Measurements from ENCODE around the gene DGLUCY.
"Not testable (repeated sequence)": the region's sequence is repeated elsewhere in the genome, so short reads cannot be mapped to it uniquely, and the experiment has no call there.

The DGLUCY gene, protein sequence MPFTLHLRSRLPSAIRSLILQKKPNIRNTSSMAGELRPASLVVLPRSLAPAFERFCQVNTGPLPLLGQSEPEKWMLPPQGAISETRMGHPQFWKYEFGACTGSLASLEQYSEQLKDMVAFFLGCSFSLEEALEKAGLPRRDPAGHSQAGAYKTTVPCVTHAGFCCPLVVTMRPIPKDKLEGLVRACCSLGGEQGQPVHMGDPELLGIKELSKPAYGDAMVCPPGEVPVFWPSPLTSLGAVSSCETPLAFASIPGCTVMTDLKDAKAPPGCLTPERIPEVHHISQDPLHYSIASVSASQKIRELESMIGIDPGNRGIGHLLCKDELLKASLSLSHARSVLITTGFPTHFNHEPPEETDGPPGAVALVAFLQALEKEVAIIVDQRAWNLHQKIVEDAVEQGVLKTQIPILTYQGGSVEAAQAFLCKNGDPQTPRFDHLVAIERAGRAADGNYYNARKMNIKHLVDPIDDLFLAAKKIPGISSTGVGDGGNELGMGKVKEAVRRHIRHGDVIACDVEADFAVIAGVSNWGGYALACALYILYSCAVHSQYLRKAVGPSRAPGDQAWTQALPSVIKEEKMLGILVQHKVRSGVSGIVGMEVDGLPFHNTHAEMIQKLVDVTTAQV

DNA sequence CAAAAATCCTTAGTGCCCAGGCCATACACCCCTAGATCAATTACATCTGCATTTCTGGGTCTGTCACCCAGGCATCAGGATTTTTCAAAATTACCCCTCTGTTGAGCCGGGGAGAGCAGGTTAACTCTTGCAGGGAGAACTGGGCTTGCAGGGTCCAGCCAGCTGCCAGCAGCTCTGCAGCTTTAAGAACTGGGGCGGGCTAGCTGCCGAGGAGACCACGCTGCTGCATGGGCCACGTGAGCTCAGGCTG, at the start of gene DGLUCY:
DGLUCY (plus strand) TSS at position 245 of the 250 bp plus-strand sequence. CDS start 46,222 bp downstream, outside the sequence.
- DNase-seq = peak; percentile 81

DNA sequence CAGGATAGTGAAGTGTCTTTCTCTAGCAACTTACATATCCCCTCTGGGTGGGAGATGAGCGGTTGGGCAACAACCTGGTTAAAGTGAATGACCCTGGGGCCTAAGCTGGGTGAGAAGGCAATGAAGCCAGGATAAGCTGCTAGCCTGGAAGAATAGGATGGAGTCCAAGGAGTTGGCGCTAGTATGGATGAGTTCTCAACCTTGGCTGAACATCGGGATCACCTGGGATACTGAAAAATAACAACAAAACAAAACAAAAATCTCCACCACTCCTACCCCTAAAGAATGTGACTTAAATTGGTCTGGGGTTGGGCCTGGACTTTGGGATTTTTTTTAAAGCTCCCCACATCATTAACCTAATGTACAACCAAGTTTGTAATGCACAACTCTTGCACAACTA, 48.6 kb upstream of the DGLUCY start:
- no peak for DNase-seq

DNA sequence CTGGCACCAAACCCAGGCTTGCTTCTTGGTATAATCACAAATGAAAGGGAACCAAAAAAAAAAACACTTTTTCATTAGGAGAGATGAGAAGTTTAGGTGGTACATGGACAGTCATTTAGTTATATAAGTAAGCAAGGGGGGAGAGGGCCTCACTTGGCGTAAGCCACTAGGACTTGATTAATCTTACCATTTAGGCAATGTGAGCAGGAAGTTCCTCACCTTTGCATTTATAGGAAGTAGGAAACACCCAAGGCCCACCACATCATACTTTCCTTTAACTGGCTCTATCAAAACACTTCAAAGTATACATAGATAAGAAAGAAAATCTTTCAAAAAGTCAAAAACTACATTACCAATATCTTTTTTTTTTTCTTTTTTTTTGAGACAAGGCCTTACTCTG, 46.7 kb upstream of the DGLUCY start:
- no peak for DNase-seq

DNA sequence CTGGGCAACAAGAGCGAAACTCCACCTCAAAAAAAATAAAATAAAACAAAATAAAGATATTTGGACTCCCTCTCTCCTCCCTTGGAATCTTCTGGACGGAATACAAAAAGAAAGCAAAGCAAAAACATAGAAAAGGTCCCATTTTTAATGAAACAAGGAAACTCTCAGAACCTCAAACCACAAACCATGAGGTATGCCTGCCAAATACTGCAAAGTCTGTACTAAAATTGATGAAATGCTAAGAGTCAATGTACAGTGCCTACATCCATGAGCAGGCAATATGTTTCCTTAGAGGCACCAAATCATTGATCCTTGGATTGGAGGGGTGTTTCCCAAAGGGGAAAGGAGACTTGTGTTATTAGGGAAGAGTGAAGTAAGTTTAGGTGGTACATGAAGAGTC, 45.2 kb upstream of the DGLUCY start:
- DNase-seq = no peak

DNA sequence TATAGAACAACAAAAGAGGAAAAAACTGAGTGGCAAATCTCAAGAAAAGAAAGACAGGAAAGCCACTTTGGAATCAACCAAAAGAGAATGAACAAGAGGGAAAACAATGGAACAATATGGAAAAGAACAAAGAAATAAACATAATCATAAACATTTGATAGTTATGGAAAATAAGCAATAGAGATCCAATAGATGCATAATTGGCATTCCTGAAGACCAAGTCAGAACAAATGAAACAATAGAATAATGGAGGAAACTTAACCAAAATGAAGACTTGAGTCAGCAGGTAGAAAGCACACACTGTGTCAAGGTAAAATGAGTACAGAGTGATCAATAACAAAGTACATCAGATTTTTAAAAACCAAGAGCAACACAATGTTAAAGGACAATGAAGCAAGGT, 43.3 kb upstream of the DGLUCY start:
- no peak for DNase-seq

DNA sequence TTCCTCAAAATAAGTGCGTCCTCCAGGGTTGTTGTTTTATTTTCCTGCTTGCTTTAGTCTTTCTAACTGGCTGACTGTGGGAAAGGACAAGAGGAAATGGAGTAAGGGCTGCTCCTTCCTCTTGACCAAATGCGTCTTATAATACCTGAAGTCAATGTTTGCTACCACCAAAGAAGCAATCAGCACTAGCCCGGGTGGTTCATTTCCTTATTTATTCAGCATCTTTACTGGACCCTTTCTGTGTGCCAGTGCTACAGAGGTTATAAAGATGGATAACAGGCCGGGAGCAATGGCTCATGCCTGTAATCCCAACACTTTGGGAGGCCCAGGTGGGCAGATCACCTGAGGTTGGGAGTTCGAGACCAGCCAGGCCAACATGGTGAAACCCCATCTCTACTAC, 38.3 kb upstream of the DGLUCY start:
- DNase-seq = no peak

DNA sequence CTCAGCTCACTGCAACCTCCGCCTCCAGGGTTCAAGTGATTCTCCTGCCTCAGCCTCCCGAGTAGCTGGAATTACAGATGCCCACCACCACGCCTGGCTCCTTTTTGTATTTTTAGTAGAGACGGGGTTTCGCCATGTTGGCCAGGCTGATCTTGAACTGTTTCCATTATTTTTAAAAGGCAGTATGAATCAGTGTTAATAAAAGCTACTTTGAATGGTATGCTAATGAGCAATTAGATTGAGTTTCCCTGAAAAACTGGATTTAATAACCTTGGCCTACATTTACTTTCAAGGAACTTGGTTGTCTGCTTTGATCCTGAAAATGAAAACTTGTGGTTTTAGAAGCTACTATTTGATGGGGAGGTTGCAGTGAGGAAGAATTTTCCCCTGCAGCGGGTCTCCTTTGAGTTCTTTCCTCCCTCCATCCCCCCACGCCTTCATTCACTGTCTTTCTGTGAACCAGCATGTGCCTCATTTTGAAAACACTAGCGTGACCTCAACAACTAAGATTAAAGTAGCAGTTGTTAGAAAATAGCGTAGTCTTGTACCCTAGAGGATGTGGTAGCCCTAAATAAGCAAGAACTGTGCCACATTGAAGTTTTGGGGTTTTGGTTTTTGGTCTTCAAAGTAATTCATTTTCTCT, 35.7 kb upstream of the DGLUCY start:
- no peak for DNase-seq

DNA sequence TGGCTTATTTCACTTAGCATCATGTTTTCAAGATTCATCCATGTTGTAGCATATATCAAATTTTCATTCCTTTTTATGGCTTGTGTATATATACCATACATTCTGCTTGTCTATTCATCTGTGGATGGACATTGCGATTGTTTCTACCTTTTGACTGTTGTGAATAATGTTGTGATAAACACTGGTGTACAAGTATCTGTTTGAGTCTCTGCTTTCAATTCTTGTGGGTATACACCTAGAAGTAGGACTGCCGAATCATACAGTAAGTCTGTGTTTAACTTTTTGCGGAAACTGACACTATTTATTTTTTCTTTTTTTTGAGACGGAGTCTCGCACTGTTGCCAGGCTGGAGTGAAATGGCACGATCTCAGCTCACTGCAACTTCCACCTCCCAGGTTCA, 33.8 kb upstream of the DGLUCY start:
- DNase-seq = no peak

DNA sequence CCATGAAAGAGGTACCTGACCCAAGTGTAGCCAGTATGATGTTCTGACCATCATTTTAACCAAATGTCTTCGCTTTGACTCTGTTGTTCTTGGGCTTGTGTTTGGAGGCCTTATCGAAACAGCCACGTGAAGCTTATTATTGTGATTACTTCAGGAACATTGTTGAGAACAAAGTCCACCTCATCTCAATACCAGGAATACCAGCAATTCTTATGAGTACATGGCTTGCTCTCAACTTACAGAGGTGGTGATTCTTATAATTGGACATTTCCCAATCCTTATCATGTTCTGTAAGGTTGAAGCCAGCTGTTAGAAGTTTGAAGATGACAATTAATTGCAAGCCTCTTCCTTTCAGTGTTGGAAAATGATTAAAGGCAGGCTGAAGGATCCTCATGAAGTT, 31.6 kb upstream of the DGLUCY start:
- no peak for DNase-seq

DNA sequence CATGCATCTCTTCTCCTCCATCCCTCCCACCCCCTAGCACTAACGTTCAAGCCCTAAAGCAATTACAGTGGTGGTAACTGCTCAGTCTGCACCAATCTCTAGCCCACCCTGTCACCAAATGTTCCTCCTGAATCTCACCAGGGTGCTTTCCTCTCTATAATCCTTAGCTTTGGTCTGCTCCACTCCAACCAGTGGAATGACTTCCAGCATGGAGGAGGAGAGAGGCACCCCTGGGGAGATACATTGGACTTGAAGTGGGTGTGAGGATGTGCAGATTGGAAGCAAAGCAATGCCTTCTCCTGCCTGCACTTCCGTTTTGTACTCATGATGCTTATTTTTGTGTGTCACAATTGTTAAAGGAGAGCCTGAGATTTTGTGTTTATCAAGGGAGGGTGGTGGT, 29.4 kb upstream of the DGLUCY start:
- no peak for DNase-seq

DNA sequence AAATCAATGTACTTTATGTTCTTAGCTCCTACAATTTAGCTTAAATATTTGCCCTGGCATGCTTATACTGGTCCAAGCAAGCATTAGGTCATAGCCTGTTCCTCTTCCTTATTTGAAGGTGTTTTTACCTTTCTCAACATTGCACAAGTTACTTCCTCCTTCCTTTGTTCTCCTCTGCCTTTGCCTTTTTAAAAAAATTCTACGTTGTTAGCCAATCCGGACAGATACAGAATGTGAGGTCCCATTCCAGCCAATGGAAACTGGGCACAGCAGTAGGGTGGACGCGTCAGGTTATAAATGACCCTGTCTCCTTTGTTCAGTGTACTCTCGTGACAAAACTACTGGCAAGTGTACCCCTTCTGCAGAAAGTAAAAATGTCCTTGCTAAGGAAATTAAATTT, 26.4 kb upstream of the DGLUCY start:
- DNase-seq = not testable (repeated sequence)

DNA sequence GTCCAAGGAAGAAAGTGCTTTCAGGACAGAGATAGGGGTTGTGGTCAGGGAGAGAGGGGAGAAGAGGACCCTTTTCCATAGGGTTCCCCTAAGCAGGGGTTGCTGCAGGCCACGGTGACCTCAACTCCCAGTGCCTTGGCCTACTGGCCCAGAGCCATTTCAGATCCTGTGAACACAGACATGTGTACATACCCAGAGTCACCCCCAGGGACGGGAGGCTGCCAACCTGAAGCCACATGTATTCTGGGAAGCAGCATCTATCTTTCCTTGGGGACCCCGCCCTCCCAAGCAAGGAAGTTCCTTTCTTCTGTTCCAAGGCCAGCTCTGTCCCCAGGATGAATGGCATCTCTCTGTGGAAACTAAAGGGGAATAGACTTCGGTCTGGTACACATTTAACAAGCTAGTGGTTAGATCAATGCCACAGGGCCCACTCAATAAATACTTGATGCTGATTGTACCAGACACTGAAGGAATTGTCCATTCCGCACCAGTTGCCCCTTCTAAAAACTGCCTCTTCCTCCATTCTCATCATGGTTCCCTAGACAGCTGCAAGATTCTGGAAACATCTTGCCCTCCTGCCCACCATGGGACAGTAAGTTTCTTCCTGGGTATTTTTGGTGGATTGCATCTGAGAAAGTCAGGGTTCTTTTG, 25.2 kb upstream of the DGLUCY start:
- no peak for DNase-seq

DNA sequence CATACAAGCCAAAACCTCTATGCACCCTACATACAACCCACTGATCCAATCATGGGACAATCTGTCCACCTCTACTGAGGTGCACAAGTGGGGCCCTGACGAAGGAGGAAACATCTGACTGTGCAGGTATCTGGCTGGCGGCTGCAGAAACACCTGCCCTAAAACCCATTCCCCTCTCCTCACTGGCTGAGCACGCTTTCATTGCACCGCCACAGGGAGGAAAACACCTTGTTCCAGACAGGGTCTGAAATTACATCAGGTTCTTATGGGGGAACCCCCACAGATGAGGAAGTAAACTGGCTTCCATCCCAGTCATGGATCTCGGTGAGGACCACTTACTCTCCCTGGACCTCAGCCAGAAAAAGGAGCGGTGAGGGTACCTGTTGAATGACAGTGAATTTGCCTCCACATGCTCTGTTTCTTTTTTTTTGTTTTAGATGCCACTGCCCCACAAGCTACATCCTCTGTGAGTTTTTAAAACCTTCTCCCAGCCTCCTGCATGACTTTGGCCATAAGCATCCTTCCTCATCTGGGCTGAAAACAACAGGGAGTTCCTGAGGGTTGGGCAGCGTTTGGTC, 23.8 kb upstream of the DGLUCY start:
- peak; percentile 81 for DNase-seq

DNA sequence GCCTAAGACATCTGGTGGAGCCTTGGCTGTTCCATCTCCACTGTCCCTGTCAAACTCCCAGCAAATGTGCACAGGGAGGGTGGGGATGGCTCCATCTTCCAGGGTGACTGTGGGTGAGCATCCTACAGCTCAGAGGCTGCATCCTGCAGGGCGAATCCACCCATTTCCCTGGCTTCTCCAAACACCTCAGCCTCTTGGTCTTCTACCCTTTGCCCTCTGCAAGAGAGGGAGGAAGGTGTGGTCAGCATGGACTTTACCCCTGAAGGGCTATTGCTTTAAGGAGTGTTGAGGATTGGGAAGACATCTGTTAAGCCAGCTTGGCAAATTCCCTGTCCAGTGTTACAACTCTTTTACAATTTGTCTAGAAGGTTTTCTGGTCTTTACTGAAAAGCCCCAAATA, 23.1 kb upstream of the DGLUCY start:
- DNase-seq = no peak

DNA sequence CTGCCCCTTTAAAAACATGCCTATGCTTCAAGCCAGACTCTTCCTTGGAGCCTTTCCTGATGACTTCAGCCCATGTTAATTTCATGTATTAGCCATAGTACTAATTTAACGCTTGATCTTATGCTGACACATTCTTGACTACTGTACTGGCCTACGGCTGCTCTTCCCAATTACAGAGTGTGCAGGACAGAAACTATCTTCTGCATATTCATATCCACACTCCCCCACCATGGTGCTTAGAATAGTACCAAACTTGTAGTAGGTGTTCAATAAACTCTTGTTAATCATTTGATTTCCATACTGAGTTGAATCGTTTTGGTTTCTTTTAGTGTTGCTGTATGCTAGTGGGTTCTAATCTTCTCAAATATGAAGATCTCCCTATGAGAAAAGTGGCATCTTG, 21.8 kb upstream of the DGLUCY start:
- no peak for DNase-seq

DNA sequence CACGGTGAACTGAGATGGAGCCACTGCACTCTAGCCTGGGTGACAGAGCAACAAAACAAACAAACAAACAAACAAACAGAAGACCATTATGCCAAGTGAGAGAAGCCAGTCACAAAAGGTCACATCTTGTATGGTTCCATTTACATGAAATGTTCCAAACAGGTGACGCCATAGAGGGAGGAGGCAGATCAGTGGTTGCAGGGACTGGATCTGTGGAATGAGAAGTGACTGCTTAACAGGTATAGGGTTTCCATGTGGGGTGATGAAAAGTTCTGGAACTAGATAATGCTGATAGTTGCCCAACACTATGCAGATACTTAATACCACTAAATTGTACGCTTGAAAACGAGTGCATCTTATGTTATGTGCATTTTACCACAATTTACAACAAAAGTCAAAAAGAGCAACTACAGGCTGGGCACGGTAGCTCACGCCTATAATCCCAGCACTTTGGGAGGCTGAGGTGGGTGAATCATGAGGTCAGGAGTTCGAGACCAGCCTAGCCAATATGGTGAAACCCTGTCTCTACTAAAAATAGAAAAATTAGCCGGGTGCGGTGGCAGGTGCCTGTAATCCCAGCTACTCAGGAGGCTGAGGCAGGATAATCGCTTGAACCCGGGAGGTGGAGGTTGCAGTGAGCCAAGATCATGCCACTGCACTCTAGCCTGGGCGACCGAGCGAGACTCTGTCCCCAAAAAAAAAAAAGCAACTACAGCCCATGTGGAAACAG, 20.0 kb upstream of the DGLUCY start:
- DNase-seq = not testable (repeated sequence)

DNA sequence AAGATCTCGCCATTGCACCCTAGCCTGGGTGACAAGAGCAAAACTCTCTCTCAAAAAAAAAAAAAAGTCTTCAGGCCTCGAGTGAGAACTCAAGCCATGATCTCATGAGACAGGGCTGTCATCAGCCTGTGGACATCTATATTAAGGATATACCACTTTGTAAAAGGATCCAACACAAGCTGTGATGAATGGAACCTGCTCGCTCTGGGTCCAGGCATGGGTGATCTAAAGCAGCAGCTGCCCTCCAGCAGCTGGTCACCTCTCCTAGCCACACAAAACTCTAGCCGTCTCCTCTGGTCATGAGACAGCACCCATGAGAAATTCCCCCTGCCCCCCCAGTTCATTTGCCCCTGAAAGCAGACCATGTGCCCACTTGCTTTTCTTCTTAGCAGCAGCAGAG, 19.1 kb upstream of the DGLUCY start:
- DNase-seq = no peak

DNA sequence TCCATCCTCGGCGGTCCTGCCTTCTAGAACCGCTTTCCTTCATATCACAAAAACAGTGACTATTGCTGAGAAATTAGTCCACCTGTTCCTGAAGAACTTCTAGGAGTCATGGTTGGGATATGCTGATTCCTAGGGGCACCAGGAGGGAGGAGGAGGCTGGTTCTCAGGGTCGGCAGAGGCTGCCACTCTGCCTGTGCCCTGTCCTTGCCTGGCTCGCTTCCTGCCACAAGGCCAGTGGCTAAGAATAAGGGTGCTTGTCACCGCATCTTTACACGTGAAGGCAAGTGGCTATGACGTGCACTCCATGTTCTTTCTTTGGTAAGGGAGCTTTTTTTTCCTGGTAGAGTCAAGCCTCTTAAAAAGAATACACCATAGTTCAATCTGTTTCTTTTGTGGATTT, 18.7 kb upstream of the DGLUCY start:
- no peak for DNase-seq

DNA sequence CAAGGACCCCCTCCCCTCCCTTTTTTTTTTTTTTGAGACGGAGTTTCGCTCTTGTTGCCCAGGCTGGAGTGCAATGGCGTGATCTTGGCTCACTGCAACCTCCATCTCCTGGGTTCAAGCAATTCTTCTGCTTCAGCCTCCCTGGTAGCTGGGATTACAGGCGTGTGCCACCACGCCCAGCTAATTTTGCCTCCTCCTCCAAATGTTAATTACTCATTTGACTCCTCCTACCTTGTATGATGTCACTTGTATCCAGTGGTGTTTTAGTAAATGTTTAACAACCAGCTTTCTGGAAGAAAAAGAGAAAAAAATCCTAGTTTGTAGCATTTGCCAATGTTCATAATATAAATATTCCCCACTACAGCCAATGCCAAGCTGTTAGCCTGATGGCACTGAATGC, 16.2 kb upstream of the DGLUCY start:
- DNase-seq = not testable (repeated sequence)

DNA sequence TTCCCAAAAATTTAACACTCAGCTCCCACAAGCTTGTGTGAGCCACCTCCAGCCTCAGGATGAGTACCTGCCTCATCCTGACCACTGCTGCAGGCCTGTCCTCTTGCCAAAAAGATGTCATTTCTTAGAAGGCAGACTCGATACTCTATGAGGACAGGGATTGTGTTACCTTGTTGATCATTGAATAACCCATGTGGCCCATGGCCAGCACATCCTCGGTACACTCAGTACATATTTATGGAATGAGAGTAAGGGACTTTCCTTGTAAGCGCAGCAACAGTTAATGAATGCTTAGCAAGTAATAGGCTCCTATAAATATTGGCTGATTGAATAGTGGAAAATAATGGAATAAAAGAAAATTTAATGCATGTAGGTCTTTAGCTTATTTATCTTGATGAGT, 15.3 kb upstream of the DGLUCY start:
- no peak for DNase-seq

DNA sequence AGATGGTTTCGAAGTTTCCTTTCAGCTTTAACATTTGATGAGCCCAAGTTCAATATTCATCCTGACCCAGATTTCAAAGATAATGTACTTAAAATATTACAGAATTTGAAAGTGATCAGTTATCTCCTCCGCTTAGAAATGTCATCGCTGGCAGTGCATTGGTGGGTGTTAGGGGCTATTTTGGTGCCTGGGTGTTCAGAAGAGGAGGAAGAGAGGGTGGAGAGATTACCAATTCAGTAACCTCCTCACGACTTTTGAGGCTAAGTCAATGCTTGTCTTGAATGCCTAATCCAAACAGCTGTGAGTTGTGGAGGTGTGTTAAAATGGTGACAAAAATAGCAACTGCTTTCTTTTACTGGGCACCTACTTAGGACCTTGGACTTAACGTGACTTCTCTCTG, 13.8 kb upstream of the DGLUCY start:
- no peak for DNase-seq

DNA sequence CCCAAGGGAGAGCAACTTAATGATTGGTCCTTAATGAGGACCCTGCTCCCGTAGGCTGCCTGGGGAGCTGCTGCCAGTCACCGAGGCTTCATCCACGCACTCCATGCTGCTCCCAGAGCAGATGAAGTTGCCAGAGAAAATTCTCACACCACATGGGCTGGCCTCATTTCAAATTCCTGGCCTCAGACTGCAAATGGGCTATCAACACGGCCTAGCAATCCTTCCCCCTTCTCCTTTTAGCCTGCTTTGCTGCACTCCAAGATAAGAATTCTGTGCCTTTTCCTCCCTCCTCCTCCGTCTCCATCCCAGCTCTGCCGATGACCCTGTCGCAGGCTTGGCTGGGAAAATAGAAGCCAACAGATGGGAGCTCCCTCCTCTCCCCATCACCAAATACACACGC, 10.8 kb upstream of the DGLUCY start:
- no peak for DNase-seq
